Measurements from ENCODE around the gene C6orf89. TPM values are rescaled to one million over a fixed set of nuclear protein-coding genes. Genes with fewer than 3 reads are reported as not detected.
"Not testable (repeated sequence)": the region's sequence is repeated elsewhere in the genome, so short reads cannot be mapped to it uniquely, and the experiment has no call there.

The C6orf89 gene
- total and polyA plus RNA-seq, 11 donors, result 34.0 to 86.2 (median 71.4) TPM

DNA sequence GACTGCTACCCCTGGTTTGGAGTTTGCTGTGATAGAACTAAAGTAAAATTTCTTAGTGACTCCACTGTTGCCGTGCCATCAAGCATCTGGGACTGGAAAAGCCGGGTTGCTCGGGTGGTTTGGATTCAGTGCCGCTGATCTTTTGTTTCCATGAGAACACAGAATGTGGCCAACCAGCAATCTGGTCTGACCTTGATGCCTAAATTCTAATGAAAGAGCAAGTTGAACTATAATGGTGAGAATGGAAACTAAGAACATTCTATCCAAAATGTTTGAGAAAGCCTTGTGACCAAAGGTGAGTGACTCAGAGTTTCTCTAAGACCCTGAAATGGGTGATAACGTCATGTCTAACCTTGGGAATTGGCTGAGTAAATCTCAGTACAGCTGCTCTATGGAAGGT, 58.9 kb downstream of the C6orf89 start:
- no peaks in the 10 kb centered on the region for H3K36me3 ChIP-seq
- no peaks in the 10 kb centered on the region for H3K27me3 ChIP-seq
- intact Hi-C loops (cut with DNase I), result no loop called here
- WGBS, 4 donors, result 67 to 87% (median 81%) methylated on average over 5 of the region's 5 CpGs
- H3K4me1 ChIP-seq, result no peaks in the 10 kb centered on the region
- no peak for ATAC-seq
- H3K9me3 ChIP-seq, result no peaks in the 10 kb centered on the region
- DNase-seq, result no peak
- TF ChIP-seq CTCF (IDR thresholded peaks at IDR 0.05) (no peak), POLR2A (IDR thresholded peaks at IDR 0.05) (no peak)
- no peak overlapping the region for H3K4me3 ChIP-seq
- no peak overlapping the region for H3K27ac ChIP-seq

DNA sequence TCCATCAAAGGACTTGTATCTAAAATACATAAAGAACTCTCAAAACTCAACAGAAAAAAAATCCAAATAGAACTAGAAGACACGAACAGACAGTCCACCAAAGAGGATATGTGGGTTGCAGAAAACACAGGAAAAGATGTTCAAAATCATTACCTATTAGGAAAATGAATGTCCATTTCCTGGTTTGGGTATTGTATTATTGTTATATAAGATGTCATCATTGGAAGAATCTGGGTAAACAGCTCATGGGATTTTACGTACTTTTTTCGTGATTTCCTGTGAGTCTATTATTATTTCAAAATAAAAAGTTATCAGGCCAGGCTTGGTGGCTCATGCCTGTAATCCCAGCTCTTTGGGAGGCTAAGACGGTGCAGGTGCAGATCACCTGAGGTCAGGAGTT, 59.5 kb downstream of the C6orf89 start:
- intact Hi-C loops (cut with DNase I), result no loop called here
- Histone ChIP-seq H3K4me1 (no peaks in the 10 kb centered on the region), H3K27me3 (no peaks in the 10 kb centered on the region), H3K36me3 (no peaks in the 10 kb centered on the region), H3K4me3 (no peak overlapping the region), H3K9me3 (no peaks in the 10 kb centered on the region), H3K27ac (no peak overlapping the region)
- 73 to 86% (median 82%) methylated on average over 4 of the region's 4 CpGs for WGBS, 4 donors
- TF ChIP-seq CTCF (IDR thresholded peaks at IDR 0.05), result no peak
- no peak for TF ChIP-seq POLR2A (IDR thresholded peaks at IDR 0.05)
- no peak for ATAC-seq
- no peak for DNase-seq

- Histone ChIP-seq H3K4me3 (no peak overlapping the region), H3K9me3 (no peaks in the 10 kb centered on the region), H3K27me3 (no peaks in the 10 kb centered on the region), H3K4me1 (no peaks in the 10 kb centered on the region), H3K36me3 (no peaks in the 10 kb centered on the region), H3K27ac (no peak overlapping the region)
- TF ChIP-seq POLR2A (IDR thresholded peaks at IDR 0.05) (no peak), CTCF (IDR thresholded peaks at IDR 0.05) (no peak)
- no peak for ATAC-seq
- intact Hi-C loops (cut with DNase I), result no loop called here
- WGBS, 4 donors, result 87 to 93% (median 88%) methylated on average over 4 of the region's 4 CpGs
- DNase-seq, result no peak
These were observed 60.8 kb downstream of the C6orf89 start for GRCh38 chr6:36946526-36946925.

DNA sequence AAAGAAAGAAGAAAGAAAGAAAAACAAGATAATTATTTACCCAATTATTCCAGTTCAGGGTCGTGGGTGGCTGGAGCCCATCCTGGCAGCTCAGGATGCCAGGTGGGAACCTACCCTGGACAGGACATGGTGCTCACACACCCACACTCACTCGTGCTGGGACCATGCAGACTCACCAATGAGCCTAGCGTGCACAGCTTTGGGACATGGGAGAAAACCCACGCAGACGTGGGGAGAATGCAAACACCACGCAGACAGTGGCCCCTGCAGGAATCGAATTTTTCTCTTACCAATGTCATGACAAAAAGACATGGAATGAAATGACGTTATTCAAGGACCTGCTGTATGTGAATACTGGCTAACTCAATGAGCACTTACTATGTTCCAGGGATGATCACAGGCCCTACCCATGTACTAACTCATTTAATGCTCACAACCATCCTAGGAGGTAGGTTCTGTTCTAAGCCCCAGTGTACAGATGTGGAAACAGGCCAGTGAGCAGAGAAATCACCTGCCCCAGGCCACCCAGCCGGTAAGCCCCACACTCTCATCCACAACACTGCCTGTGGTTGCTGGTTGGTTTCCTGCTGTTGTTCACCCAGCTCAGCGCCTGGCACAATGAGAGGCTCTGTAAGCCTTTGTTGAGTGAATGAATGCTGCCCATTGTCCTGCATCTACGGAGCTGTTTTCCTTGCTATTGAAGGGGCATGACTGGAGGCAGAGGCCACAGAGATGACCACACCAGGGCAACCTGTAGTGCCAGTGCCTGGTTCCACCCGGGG, 62.0 kb downstream of the C6orf89 start:
- TF ChIP-seq CTCF (IDR thresholded peaks at IDR 0.05) (no peak), POLR2A (IDR thresholded peaks at IDR 0.05) (no peak)
- Histone ChIP-seq H3K9me3 (no peaks in the 10 kb centered on the region), H3K27me3 (no peaks in the 10 kb centered on the region), H3K27ac (no peak overlapping the region), H3K36me3 (no peaks in the 10 kb centered on the region), H3K4me1 (no peaks in the 10 kb centered on the region), H3K4me3 (no peak overlapping the region)
- WGBS, 4 donors, result 73 to 82% (median 78%) methylated on average over 12 of the region's 12 CpGs
- ATAC-seq (no peak), DNase-seq (peak in 1 of 5 donors; percentile 12)
- intact Hi-C loops (cut with DNase I), result no loop called here

- ATAC-seq; H3K4me3 ChIP-seq; H3K4me1 ChIP-seq; intact Hi-C loops (cut with DNase I); H3K9me3 ChIP-seq; H3K27me3 ChIP-seq; DNase-seq; H3K36me3 ChIP-seq; H3K27ac ChIP-seq: not testable (repeated sequence)
- WGBS, 4 donors, result 94 to 98% (median 97%) methylated on average over 9 of the region's 9 CpGs
These were observed 63.3 kb downstream of the C6orf89 start for GRCh38 chr6:36949076-36949475.
